HepG2 (cell line): Measurements from ENCODE around the gene PBOV1. TPM values are rescaled to one million over a fixed set of nuclear protein-coding genes. Genes with fewer than 3 reads are reported as not detected.

Source experiments
- ATAC-seq: fragments of 200-7000 bp; cut with Tn5 transposase; 3 replicates; pipeline ENCODE4 v1.9.1; 2020; ENCODE audit warnings: mild to moderate bottlenecking, moderate library complexity
- BruUV-seq: library from RNA; stranded (reverse); fragments of 400-500 nt; replicated peaks from 2 replicates; lab custom pipeline; 2021; lab: Mats Ljungman, UMichigan
- CTCF ChIA-PET: fragments of 300-600 bp; formaldehyde crosslinking; extraction: SDS; loops from one replicate; lab custom pipeline; 2021; ENCODE audit warnings: low total read pairs, inconsistent platforms, low intra/inter-chr PET ratio; lab: Yijun Ruan, JAX
- POLR2A ChIA-PET: fragments of 350-600 bp; sonication (Branson Sonifier 250); formaldehyde crosslinking; loops from one replicate; lab custom pipeline; 2020; ENCODE audit warnings: antibody characterized with exemption, inconsistent platforms; lab: Yijun Ruan, JAX
- DNase-seq: peaks from one replicate; pipeline ENCODE4 v3.0.0-alpha.2; 2015; ENCODE audit warnings: low spot score
- FAIRE-seq: peaks from 3 replicates; lab custom pipeline; 2011; peaks lifted over from hg19 to GRCh38; lab: Jason Lieb, UNC
- H2AFZ ChIP-seq: one replicate; pipeline ENCODE4 v1.6.1; 2011; ENCODE audit warnings: low read length, inconsistent platforms
- H3K27ac ChIP-seq: fragments of 300-600 bp; 3 replicates; pipeline ENCODE4 v1.8.0; 2011; ENCODE audit warnings: mixed run types, mild to moderate bottlenecking, mixed read lengths, low read length, inconsistent platforms; ENCODE audit not compliant: insufficient read depth; ENCODE audit errors: extremely low read length
- H3K27me3 ChIP-seq, 2 experiments: fragments of 200-600 bp in 1 of 2; 2 replicates in 1 of 2; 3 replicates in 1 of 2; pipeline versions ENCODE4 v1.6.0 to v1.8.0; 2011; ENCODE audit warnings: low read length in 2 of 2, mild to moderate bottlenecking in 2 of 2, moderate library complexity in 2 of 2, inconsistent platforms in 1 of 2; ENCODE audit not compliant: insufficient read depth in 2 of 2, control insufficient read depth in 1 of 2
- H3K36me3 ChIP-seq, 2 experiments: fragments of 200-600 bp in 1 of 2; replicated peaks in 1 of 2; 2 replicates in 1 of 2; 3 replicates in 1 of 2; pipeline versions ENCODE4 v1.5.1 to v1.8.0; 2011; ENCODE audit warnings: low read length in 2 of 2, inconsistent platforms in 1 of 2; ENCODE audit not compliant: insufficient read depth in 2 of 2, control insufficient read depth in 1 of 2
- H3K4me1 ChIP-seq: 2 replicates; pipeline ENCODE4 v1.5.1; 2012; ENCODE audit warnings: low read length, inconsistent platforms; ENCODE audit not compliant: insufficient read depth
- H3K4me2 ChIP-seq: 2 replicates; pipeline ENCODE4 v1.6.0; 2011; ENCODE audit warnings: low read depth, low read length, inconsistent platforms
- H3K4me3 ChIP-seq, 3 experiments: fragments of 200-600 bp in 1 of 3; sonication (generic), shearing (Covaris generic) in 1 of 3; replicated peaks in 1 of 3; 2 replicates each; pipeline ENCODE4 v1.5.1; 2011 to 2016; ENCODE audit warnings: low read length in 3 of 3, inconsistent platforms in 2 of 3, low read depth in 2 of 3, mild to moderate bottlenecking in 2 of 3, control low read depth in 1 of 3, mixed read lengths in 1 of 3; ENCODE audit not compliant: insufficient read depth in 1 of 3
- H3K79me2 ChIP-seq: one replicate; pipeline ENCODE4 v1.6.1; 2011; ENCODE audit warnings: low read length, inconsistent platforms; ENCODE audit not compliant: insufficient read depth
- H3K9ac ChIP-seq: 2 replicates; pipeline ENCODE4 v1.6.0; 2011; ENCODE audit warnings: mild to moderate bottlenecking, low read depth, low read length, inconsistent platforms; ENCODE audit not compliant: insufficient read depth
- H3K9me3 ChIP-seq: 2 replicates; pipeline ENCODE4 v1.5.1; 2012; ENCODE audit warnings: mild to moderate bottlenecking, low read length
- H4K20me1 ChIP-seq: 2 replicates; pipeline ENCODE4 v1.6.0; 2011; ENCODE audit warnings: inconsistent platforms, mild to moderate bottlenecking, low read length, moderate library complexity; ENCODE audit not compliant: insufficient read depth
- ADNP ChIP-seq: sonication (generic); formaldehyde crosslinking; IDR thresholded peaks from 2 replicates; pipeline ENCODE4 v1.4.0; 2020; ENCODE audit warnings: missing genetic modification reagents
- CHD4 ChIP-seq: fragments of 200-600 bp; sonication (generic); IDR thresholded peaks from 2 replicates; pipeline ENCODE4 v1.7.0; 2017; ENCODE audit warnings: mild to moderate bottlenecking, low read length, borderline replicate concordance
- HDAC2 ChIP-seq: sonication (generic); formaldehyde crosslinking; IDR thresholded peaks from 2 replicates; pipeline ENCODE4 v1.4.0; 2020; ENCODE audit warnings: missing genetic modification reagents
- KDM1A ChIP-seq: IDR thresholded peaks from 2 replicates; pipeline ENCODE4 v1.6.1; 2016; ENCODE audit warnings: missing compliant biosample characterization
- KLF9 ChIP-seq: IDR thresholded peaks from 2 replicates; pipeline ENCODE4 v1.6.1; 2016; ENCODE audit warnings: low read depth
- NFATC3 ChIP-seq: sonication (generic); formaldehyde crosslinking; IDR thresholded peaks from 2 replicates; pipeline ENCODE4 v1.5.1; 2020; ENCODE audit warnings: mild to moderate bottlenecking, missing genetic modification reagents
- SNRNP70 ChIP-seq: fragments of 200-400 bp; formaldehyde crosslinking; IDR thresholded peaks from 2 replicates; pipeline ENCODE4 v1.6.1; 2017; ENCODE audit warnings: mild to moderate bottlenecking, low read depth, low read length, moderate library complexity
- ZMYM3 ChIP-seq: sonication (generic); formaldehyde crosslinking; IDR thresholded peaks from 2 replicates; pipeline ENCODE4 v1.5.1; 2020; ENCODE audit warnings: mild to moderate bottlenecking, missing genetic modification reagents
- ZMYM4 ChIP-seq: sonication (generic); formaldehyde crosslinking; IDR thresholded peaks from 2 replicates; pipeline ENCODE4 v1.8.1; 2023; ENCODE audit warnings: mild to moderate bottlenecking, missing genetic modification reagents
- ZNF101 ChIP-seq: sonication (generic); formaldehyde crosslinking; IDR thresholded peaks from 2 replicates; pipeline ENCODE4 v1.4.0; 2020; ENCODE audit warnings: mild to moderate bottlenecking, low read depth, missing genetic modification reagents, borderline replicate concordance
- ZNF136 ChIP-seq: sonication (generic); formaldehyde crosslinking; IDR thresholded peaks from 2 replicates; pipeline ENCODE4 v1.8.1; 2022; ENCODE audit warnings: low read depth, mild to moderate bottlenecking, moderate library complexity, missing genetic modification reagents
- ZNF629 ChIP-seq: sonication (generic); formaldehyde crosslinking; conservative IDR thresholded peaks from 2 replicates; pipeline ENCODE4 v1.5.0; 2020; ENCODE audit warnings: missing genetic modification reagents
- WGBS: methylation state at CpG from one replicate; pipeline ENCODE4 v1.1.6; 2017; ENCODE audit warnings: low lambda C conversion rate; 5-methylcytosine and 5-hydroxymethylcytosine counted together
- in situ Hi-C: cut with HindIII; loops from 2 replicates; pipeline ENCODE4 v1.10.0; 2017; ENCODE audit warnings: low pct_unique_long_range_greater_than_20kb; ENCODE audit not compliant: extremely low pct_ligation_motif_present
- intact Hi-C: fragments of 100-400 bp; cut with micrococcal nuclease; formaldehyde crosslinking; loops from one replicate; pipeline ENCODE4 v1.10.0; 2022; ENCODE audit not compliant: unreplicated experiment
- polyA plus RNA-seq, 8 experiments: library from polyadenylated mRNA; depleted of rRNA in 3 of 8; stranded (reverse) in 7 of 8; unstranded in 1 of 8; fragments of >200 nt; fragmentation: Illumina TruSeq in 4 of 8; extraction: Trizol in 4 of 8; gene quantifications; 2 replicates each; pipeline versions ENCODE4 v1.2.1 to v1.2.3, GENCODE V29; 2011 to 2016; ENCODE audit warnings: low read depth in 4 of 8, missing spikeins in 1 of 8, mixed read lengths in 1 of 8; ENCODE audit not compliant: insufficient read depth in 1 of 8
- total RNA-seq, 5 experiments: library from RNA; depleted of rRNA; stranded (reverse); fragments of >200 nt; fragmentation: Illumina TruSeq; extraction: Trizol; gene quantifications; 2 replicates each; pipeline ENCODE4 v1.2.3, GENCODE V29; 2016; ENCODE audit warnings: low read depth in 1 of 5
- TF ChIP-seq, protein P1 (sequence below): sonication (generic); formaldehyde crosslinking; IDR thresholded peaks from 2 replicates; pipeline ENCODE4 v1.8.1; 2023; ENCODE audit warnings: mild to moderate bottlenecking, missing genetic modification reagents, borderline replicate concordance
- TF ChIP-seq, protein P2 (sequence below): sonication (generic); formaldehyde crosslinking; IDR thresholded peaks from 2 replicates; pipeline ENCODE4 v1.4.0; 2020; ENCODE audit warnings: mild to moderate bottlenecking, missing genetic modification reagents
- TF ChIP-seq, protein P3 (sequence below): sonication (generic); formaldehyde crosslinking; IDR thresholded peaks from 2 replicates; pipeline ENCODE4 v1.5.1; 2020; ENCODE audit warnings: mild to moderate bottlenecking, missing genetic modification reagents

The PBOV1 gene
- total and polyA plus RNA-seq, 2 of the 13 experiments (the other 11 are each of a cell fraction or from before 2014, with no cell fraction given), result not detected

- no TSS peak for BruUV-seq
- Histone ChIP-seq H3K79me2 (no peaks in the 10 kb centered on the region), H3K9ac (no peak overlapping the region), H3K4me3 (no peak overlapping the region; a peak in 1 of 6 replicates), H3K4me2 (peak overlapping the region; percentile 51), H3K27ac (peak overlapping the region; percentile 24), H4K20me1 (no peaks in the 10 kb centered on the region), H2AFZ (no peak overlapping the region), H3K27me3 (no peaks in the 10 kb centered on the region), H3K36me3 (no peaks in the 10 kb centered on the region; a peak in 1 of 5 replicates), H3K9me3 (no peaks in the 10 kb centered on the region), H3K4me1 (peaks cover 45% of the 10 kb centered on the region)
- ChIA-PET POLR2A (no interaction called here), CTCF (no interaction called here)
- 84% methylated on average over 6 of the region's 6 CpGs for WGBS
- FAIRE-seq, result no peak
- in situ Hi-C loops (no loop called here), intact Hi-C loops (no loop called here)
- ATAC-seq, result no peak
- TF ChIP-seq HDAC2 (CRISPR knock-in tag) (0 out of 2 replicates have a peak, but pooled peaks have one; percentile 17), SNRNP70 (no peak), ZNF136 (CRISPR knock-in tag) (peak; percentile 38; the same call in 1 of the 2 replicates), ADNP (CRISPR knock-in tag) (peak; percentile 85; the same call in 1 of the 2 replicates), ZMYM3 (CRISPR knock-in tag) (peak; percentile 95), ZMYM4 (0 out of 2 replicates have a peak, but pooled peaks have one; percentile 23), KLF9 (CRISPR knock-in tag) (0 out of 2 replicates have a peak, but pooled peaks have one; percentile 10), ZNF101 (CRISPR knock-in tag) (no peak), ZNF629 (CRISPR knock-in tag) (peak; percentile 98), NFATC3 (CRISPR knock-in tag) (no peak), KDM1A (CRISPR knock-in tag) (peak; percentile 66; the same call in 1 of the 2 replicates), CHD4 (peak; percentile 85; the same call in 1 of the 2 replicates)
- TF ChIP-seq, protein P1, sequence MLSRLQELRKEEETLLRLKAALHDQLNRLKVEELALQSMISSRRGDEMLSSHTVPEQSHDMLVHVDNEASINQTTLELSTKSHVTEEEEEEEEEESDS, result no peak
- TF ChIP-seq, protein P2, sequence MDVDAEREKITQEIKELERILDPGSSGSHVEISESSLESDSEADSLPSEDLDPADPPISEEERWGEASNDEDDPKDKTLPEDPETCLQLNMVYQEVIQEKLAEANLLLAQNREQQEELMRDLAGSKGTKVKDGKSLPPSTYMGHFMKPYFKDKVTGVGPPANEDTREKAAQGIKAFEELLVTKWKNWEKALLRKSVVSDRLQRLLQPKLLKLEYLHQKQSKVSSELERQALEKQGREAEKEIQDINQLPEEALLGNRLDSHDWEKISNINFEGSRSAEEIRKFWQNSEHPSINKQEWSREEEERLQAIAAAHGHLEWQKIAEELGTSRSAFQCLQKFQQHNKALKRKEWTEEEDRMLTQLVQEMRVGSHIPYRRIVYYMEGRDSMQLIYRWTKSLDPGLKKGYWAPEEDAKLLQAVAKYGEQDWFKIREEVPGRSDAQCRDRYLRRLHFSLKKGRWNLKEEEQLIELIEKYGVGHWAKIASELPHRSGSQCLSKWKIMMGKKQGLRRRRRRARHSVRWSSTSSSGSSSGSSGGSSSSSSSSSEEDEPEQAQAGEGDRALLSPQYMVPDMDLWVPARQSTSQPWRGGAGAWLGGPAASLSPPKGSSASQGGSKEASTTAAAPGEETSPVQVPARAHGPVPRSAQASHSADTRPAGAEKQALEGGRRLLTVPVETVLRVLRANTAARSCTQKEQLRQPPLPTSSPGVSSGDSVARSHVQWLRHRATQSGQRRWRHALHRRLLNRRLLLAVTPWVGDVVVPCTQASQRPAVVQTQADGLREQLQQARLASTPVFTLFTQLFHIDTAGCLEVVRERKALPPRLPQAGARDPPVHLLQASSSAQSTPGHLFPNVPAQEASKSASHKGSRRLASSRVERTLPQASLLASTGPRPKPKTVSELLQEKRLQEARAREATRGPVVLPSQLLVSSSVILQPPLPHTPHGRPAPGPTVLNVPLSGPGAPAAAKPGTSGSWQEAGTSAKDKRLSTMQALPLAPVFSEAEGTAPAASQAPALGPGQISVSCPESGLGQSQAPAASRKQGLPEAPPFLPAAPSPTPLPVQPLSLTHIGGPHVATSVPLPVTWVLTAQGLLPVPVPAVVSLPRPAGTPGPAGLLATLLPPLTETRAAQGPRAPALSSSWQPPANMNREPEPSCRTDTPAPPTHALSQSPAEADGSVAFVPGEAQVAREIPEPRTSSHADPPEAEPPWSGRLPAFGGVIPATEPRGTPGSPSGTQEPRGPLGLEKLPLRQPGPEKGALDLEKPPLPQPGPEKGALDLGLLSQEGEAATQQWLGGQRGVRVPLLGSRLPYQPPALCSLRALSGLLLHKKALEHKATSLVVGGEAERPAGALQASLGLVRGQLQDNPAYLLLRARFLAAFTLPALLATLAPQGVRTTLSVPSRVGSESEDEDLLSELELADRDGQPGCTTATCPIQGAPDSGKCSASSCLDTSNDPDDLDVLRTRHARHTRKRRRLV, result peak; percentile 66; the same call in 1 of the 2 replicates
- TF ChIP-seq, protein P3, sequence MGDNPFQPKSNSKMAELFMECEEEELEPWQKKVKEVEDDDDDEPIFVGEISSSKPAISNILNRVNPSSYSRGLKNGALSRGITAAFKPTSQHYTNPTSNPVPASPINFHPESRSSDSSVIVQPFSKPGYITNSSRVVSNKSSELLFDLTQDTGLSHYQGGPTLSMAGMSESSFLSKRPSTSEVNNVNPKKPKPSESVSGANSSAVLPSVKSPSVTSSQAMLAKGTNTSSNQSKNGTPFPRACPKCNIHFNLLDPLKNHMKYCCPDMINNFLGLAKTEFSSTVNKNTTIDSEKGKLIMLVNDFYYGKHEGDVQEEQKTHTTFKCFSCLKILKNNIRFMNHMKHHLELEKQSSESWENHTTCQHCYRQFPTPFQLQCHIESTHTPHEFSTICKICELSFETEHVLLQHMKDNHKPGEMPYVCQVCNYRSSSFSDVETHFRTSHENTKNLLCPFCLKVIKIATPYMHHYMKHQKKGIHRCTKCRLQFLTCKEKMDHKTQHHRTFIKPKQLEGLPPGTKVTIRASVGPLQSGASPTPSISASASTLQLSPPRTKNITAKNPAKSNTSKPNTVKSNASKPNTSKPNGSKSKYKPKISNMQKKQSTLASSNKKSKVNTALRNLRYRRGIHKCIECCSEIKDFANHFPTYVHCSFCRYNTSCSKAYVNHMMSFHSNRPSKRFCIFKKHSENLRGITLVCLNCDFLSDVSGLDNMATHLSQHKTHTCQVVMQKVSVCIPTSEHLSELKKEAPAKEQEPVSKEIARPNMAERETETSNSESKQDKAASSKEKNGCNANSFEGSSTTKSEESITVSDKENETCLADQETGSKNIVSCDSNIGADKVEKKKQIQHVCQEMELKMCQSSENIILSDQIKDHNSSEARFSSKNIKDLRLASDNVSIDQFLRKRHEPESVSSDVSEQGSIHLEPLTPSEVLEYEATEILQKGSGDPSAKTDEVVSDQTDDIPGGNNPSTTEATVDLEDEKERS (CRISPR knock-in tag), result 0 out of 2 replicates have a peak, but pooled peaks have one; percentile 15
- no peak for DNase-seq
Observed at GRCh38 chr6:138258197-138258596, 39.9 kb upstream of the PBOV1 start.
